Vagina (tissue), 2 donors: ENCODE results near the gene FARP2.

ENCODE experiments used
- CTCF ChIP-seq, 3 experiments: fragments of 450-650 bp in 2 of 3; fragments of 200-600 bp in 1 of 3; sonication (generic) in 1 of 3; IDR thresholded peaks; one replicate each; pipeline ENCODE4 v1.5.1; 2017 to 2019; ENCODE audit warnings: antibody characterized with exemption in 3 of 3, mild to moderate bottlenecking in 2 of 3, moderate library complexity in 2 of 3
- POLR2A ChIP-seq, 2 donors: fragments of 450-650 bp; IDR thresholded peaks; one replicate each; pipeline ENCODE4 v1.6.1; 2017; ENCODE audit warnings: antibody characterized with exemption in 2 of 2, mild to moderate bottlenecking in 2 of 2, moderate library complexity in 2 of 2
- POLR2AphosphoS5 ChIP-seq, 2 donors: sonication (generic); formaldehyde crosslinking; IDR thresholded peaks; one replicate each; pipeline ENCODE4 v1.9.0; 2017; ENCODE audit warnings: antibody characterized with exemption in 2 of 2, mild to moderate bottlenecking in 2 of 2, low read depth in 1 of 2; ENCODE audit not compliant: insufficient read depth in 1 of 2

- no peak for TF ChIP-seq CTCF (IDR thresholded peaks at IDR 0.05)
- TF ChIP-seq POLR2AphosphoS5 (IDR thresholded peaks at IDR 0.05; ENCODE audit: insufficient read depth in 1 of 2, low read depth in 1 of 2) = no peak
- TF ChIP-seq POLR2A (IDR thresholded peaks at IDR 0.05) = no peak
Measured at GRCh38 chr2:241309684-241310117, 46.4 kb upstream of the FARP2 start.
